HFFc6 (cell line): ENCODE measurements around the gene SLC51A. TPM values are rescaled to one million over a fixed set of nuclear protein-coding genes. Genes with fewer than 3 reads are reported as not detected.

ENCODE experiments used
- DNase-seq: peaks from one replicate; pipeline ENCODE4 v3.0.0-alpha.2; 2018
- H3K27ac Mint-ChIP-seq: 2 replicates; pipeline ENCODE4 v1.8.0; 2020; ENCODE audit warnings: mild to moderate bottlenecking, mixed read lengths
- H3K27me3 Mint-ChIP-seq: 2 replicates; pipeline ENCODE4 v1.8.0; 2021; ENCODE audit warnings: mild to moderate bottlenecking, moderate library complexity, mixed read lengths; ENCODE audit not compliant: insufficient read depth
- H3K36me3 Mint-ChIP-seq: 2 replicates; pipeline ENCODE4 v1.8.0; 2021; ENCODE audit warnings: low read depth, mixed read lengths
- H3K4me1 Mint-ChIP-seq: 2 replicates; pipeline ENCODE4 v1.8.0; 2020; ENCODE audit warnings: low read depth, mixed read lengths
- H3K4me3 Mint-ChIP-seq: 2 replicates; pipeline ENCODE4 v1.8.0; 2020; ENCODE audit warnings: mild to moderate bottlenecking, moderate library complexity, mixed read lengths
- H3K9me3 Mint-ChIP-seq: 2 replicates; pipeline ENCODE4 v1.8.0; 2020; ENCODE audit warnings: mild to moderate bottlenecking, mixed read lengths
- total RNA-seq, 6 experiments: library from RNA; stranded (reverse); fragmentation: NEBNext Ultra II Directional; extraction: Animal tissue kit (Norgen Biotek cat#: 25700); gene quantifications; 2 replicates in 1 of 6; 3 replicates in 5 of 6; pipeline ENCODE4 v1.2.3, GENCODE V29; 2021
- TF ChIP-seq, protein P1 (sequence below): fragments of 200-600 bp; sonication (generic); IDR thresholded peaks from 2 replicates; pipeline ENCODE4 v1.5.0; 2021; ENCODE audit warnings: antibody characterized with exemption, mild to moderate bottlenecking

Gene SLC51A
- total RNA-seq, 6 experiments from 2014 or later: not detected

DNA sequence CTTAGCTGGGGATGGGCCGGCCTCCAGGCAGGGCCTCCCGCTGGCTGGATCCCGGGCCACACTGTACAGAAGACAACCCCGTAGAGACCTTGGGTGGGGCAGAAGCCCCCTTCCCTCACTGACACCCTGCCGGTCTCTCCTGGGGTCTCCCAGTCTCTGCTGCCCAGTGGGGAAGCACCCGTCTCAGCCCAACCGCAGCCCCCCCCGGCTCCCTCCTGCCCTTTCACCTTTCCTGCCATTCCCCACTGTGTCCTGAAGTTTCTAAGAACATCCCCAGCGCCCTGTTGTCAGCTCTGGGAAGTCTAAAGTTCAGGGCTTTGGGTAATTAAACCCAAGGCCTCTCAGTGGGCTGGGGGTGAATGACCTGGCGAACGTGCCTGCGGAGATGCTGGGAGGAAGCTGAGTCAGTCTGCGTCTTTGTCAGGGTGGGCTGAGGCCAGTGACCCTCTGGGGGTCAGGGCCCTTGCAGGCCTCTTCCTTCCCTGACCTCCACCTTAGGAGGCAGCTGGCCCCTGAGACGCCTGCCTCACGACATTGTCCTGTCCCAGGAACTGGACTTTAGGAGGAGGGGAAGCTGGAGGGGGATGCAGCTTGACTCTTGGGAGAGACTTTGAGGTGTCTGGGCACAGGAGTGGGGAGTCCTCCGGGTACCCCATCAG lies 1.4 kb upstream of the SLC51A start:
- no peak overlapping the region for H3K4me3 Mint-ChIP-seq
- H3K4me1 Mint-ChIP-seq: peaks cover 11% of the 10 kb centered on the region
- H3K36me3 Mint-ChIP-seq: no peaks in the 10 kb centered on the region
- H3K27me3 Mint-ChIP-seq: peaks cover 27% of the 10 kb centered on the region
- DNase-seq: no peak
- no peak overlapping the region for H3K27ac Mint-ChIP-seq
- no peaks in the 10 kb centered on the region for H3K9me3 Mint-ChIP-seq
- TF ChIP-seq, protein P1, sequence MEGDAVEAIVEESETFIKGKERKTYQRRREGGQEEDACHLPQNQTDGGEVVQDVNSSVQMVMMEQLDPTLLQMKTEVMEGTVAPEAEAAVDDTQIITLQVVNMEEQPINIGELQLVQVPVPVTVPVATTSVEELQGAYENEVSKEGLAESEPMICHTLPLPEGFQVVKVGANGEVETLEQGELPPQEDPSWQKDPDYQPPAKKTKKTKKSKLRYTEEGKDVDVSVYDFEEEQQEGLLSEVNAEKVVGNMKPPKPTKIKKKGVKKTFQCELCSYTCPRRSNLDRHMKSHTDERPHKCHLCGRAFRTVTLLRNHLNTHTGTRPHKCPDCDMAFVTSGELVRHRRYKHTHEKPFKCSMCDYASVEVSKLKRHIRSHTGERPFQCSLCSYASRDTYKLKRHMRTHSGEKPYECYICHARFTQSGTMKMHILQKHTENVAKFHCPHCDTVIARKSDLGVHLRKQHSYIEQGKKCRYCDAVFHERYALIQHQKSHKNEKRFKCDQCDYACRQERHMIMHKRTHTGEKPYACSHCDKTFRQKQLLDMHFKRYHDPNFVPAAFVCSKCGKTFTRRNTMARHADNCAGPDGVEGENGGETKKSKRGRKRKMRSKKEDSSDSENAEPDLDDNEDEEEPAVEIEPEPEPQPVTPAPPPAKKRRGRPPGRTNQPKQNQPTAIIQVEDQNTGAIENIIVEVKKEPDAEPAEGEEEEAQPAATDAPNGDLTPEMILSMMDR: no peak

DNA sequence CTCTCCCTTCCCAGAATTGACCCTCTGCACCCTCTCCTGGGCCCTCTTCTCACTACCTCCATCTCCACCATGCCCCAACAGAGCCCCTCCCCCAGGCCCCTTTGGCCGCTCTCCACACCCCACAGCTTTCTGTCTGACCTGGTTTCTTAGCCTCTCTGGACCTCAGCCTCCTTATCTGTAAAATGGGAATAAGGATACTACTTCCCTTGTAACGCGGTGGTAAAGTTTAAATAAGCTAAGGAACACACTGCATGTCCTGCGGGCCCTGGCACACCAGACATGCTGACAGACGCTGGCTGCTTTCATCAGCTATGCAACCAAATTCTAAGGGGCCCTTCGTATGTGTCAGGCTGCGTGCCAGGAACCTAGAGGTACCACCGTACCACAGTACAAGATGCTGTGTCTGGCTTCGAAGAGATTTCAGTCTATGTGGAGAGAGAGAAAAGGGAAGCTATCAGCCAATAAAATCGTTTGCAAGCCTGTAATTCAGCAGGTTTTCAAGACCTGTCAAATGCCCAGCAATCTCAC lies 777 bp upstream of the SLC51A start:
- no peaks in the 10 kb centered on the region for H3K36me3 Mint-ChIP-seq
- no peak overlapping the region for H3K4me3 Mint-ChIP-seq
- peaks cover 21% of the 10 kb centered on the region for H3K27me3 Mint-ChIP-seq
- no peak for DNase-seq
- no peak overlapping the region for H3K27ac Mint-ChIP-seq
- no peaks in the 10 kb centered on the region for H3K9me3 Mint-ChIP-seq
- TF ChIP-seq, protein P1: no peak
- peaks cover 11% of the 10 kb centered on the region for H3K4me1 Mint-ChIP-seq

DNA sequence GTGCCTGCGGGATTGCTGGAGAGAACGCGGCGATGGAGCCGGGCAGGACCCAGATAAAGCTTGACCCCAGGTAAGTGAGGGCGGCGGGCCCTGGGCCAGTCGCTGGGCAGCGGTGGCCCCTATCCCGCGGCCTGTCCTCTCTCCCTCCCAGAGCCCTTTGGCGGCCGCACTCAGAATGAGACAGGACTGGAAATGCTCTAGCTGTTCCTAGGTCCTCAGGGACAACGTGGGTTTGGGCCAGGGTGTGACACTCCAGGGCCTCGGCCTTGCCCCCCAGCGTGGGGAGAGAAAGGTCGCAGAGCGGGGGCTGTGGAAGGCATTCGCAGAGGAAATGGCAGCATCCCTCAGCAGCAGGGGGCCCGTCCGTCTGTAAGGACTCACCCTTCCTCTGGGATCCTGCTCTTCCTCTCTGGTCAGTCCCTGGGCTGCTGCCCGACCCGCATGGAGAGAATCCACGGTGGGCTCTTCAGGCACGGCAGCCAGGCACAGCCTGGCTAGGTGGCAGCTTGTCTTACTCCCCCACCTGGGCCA lies 412 bp downstream of the SLC51A start:
- H3K36me3 Mint-ChIP-seq: no peaks in the 10 kb centered on the region

DNA sequence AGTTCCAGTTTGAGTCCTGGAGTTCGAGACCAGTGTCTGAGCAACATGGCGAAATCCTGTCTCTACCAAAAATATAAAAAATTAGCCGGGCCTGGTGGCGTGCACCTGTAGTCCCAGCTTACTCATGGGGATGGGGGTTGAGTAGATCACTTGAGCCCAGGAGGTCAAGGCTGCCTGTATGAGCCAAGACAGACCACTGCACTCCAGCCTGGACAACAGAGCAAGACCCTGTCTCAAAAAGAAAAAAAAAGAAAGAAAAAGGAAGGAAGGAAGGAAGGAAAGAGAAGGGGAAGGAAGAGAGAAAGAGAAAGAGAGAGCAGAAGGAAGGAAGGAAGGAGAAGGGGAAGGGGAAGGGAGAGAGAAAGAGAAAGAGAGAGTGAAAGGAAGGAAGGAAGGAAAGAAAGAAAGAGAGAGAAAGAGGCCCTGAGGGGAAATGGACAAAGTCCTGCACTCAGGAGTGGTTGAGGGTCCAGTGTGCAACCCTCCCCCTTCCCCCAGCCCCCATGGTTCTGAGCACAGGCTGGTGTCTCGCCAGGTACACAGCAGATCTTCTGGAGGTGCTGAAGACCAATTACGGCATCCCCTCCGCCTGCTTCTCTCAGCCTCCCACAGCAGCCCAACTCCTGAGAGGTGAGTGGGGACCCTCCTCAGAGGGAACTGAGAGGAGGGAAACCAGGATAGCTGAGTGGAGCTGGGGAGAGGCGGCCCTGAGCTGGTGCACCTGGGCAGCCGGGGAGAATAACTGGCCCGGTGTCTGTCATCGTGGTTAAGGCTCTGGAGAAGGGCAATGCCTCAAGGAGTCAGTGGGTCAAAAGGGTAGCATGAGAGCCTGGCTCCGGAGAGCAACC lies 1.2 kb downstream of the SLC51A start:
- TF ChIP-seq, protein P1: no peak
- Mint-ChIP-seq H3K9me3 (no peaks in the 10 kb centered on the region), H3K36me3 (no peaks in the 10 kb centered on the region), H3K27me3 (peaks cover 13% of the 10 kb centered on the region), H3K4me1 (peaks cover 11% of the 10 kb centered on the region), H3K4me3 (no peak overlapping the region), H3K27ac (peak overlapping the region; percentile 23; the same call in 1 of the 2 replicates)
- no peak for DNase-seq

More for the DNA sequence above, 412 bp downstream of the SLC51A start:
- DNase-seq: no peak
- Mint-ChIP-seq H3K27me3 (peaks cover 13% of the 10 kb centered on the region), H3K27ac (no peak overlapping the region), H3K4me1 (peaks cover 11% of the 10 kb centered on the region), H3K9me3 (no peaks in the 10 kb centered on the region), H3K4me3 (no peak overlapping the region)
- TF ChIP-seq, protein P1: no peak

DNA sequence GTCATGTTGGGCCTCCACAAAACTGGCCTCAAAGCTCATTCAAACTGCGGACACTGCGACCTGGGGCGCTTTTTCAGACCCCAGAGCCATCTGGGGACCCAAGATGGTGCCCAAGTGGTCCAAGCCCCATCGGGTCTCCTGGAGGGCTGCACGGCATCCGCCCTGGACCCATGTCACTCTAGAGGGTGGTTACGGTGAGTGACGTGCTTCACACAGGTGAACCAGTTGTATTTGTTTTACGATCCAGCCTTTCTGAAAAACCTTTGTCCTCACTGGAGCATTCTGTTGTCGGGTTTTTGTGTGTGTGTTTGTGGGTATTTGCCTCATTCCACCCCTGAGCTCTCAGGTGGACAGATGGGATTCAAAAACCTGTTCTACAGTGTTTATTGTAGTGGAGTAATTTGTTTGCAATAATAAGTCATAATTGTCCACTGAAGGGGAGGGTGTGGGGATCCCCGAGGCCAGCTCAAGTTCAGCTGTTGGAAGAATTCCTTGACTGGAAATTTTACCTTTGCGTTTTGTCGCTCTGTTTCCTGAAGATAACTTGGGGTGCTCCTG lies 1.9 kb downstream of the SLC51A start:
- Mint-ChIP-seq H3K9me3 (no peaks in the 10 kb centered on the region), H3K27ac (no peak overlapping the region), H3K27me3 (peaks cover 15% of the 10 kb centered on the region), H3K4me1 (peaks cover 11% of the 10 kb centered on the region), H3K4me3 (no peak overlapping the region), H3K36me3 (no peaks in the 10 kb centered on the region)
- no peak for DNase-seq
- TF ChIP-seq, protein P1: no peak
